ENCODE results near the gene CYP4F3. TPM values are rescaled to one million over a fixed set of nuclear protein-coding genes. Genes with fewer than 3 reads are reported as not detected.

The CYP4F3 gene
- total RNA-seq, 2 experiments from 2014 or later = 0.15 TPM; not detected in 1

GRCh38 chr19:15616627-15617270 is 23.9 kb upstream of the CYP4F3 start:
- POLR2A ChIA-PET = no interaction called here
- CTCF ChIA-PET = no interaction called here
- no peaks in the 10 kb centered on the region for H3K36me3 Mint-ChIP-seq (ENCODE audit: low read depth)
- H3K4me3 Mint-ChIP-seq = no peak overlapping the region
- H3K9me3 Mint-ChIP-seq = no peaks in the 10 kb centered on the region
- H3K27me3 Mint-ChIP-seq = no peaks in the 10 kb centered on the region
- no peak for DNase-seq
- H3K4me1 Mint-ChIP-seq = no peaks in the 10 kb centered on the region
- no peak overlapping the region for H3K27ac Mint-ChIP-seq

- Mint-ChIP-seq H3K4me1 (no peaks in the 10 kb centered on the region), H3K4me3 (no peak overlapping the region), H3K27me3 (no peaks in the 10 kb centered on the region), H3K9me3 (no peaks in the 10 kb centered on the region), H3K27ac (no peak overlapping the region), H3K36me3 (ENCODE audit: low read depth) (no peaks in the 10 kb centered on the region)
- ChIA-PET CTCF (interaction anchor here (0.8 kb wide), 1 partner anchor 11 kb away, joined by 3 read pairs; no protein-coding TSS in a partner anchor), POLR2A (no interaction called here)
- no peak for DNase-seq
Measured at GRCh38 chr19:15618321-15618720, 22.4 kb upstream of the CYP4F3 start.

GRCh38 chr19:15621801-15622200 is 18.9 kb upstream of the CYP4F3 start:
- CTCF ChIA-PET = no interaction called here
- no peaks in the 10 kb centered on the region for H3K4me1 Mint-ChIP-seq

GRCh38 chr19:15622991-15623390 is 17.7 kb upstream of the CYP4F3 start:
- H3K27me3 Mint-ChIP-seq = peaks cover 3% of the 10 kb centered on the region
- no peaks in the 10 kb centered on the region for H3K36me3 Mint-ChIP-seq (ENCODE audit: low read depth)
- no peaks in the 10 kb centered on the region for H3K4me1 Mint-ChIP-seq
- no peak overlapping the region for H3K4me3 Mint-ChIP-seq
- H3K27ac Mint-ChIP-seq = no peak overlapping the region
- no peak for DNase-seq
- POLR2A ChIA-PET = no interaction called here
- CTCF ChIA-PET = no interaction called here
- no peaks in the 10 kb centered on the region for H3K9me3 Mint-ChIP-seq

More at GRCh38 chr19:15621801-15622200, 18.9 kb upstream of the CYP4F3 start:
- H3K4me3 Mint-ChIP-seq = no peak overlapping the region
- no peaks in the 10 kb centered on the region for H3K36me3 Mint-ChIP-seq (ENCODE audit: low read depth)
- H3K27ac Mint-ChIP-seq = no peak overlapping the region
- POLR2A ChIA-PET = no interaction called here
- no peaks in the 10 kb centered on the region for H3K9me3 Mint-ChIP-seq
- H3K27me3 Mint-ChIP-seq = peaks cover 3% of the 10 kb centered on the region
- DNase-seq = no peak

GRCh38 chr19:15623711-15624318 is 16.9 kb upstream of the CYP4F3 start:
- H3K4me3 Mint-ChIP-seq = no peak overlapping the region
- H3K27me3 Mint-ChIP-seq = peaks cover 3% of the 10 kb centered on the region
- no peaks in the 10 kb centered on the region for H3K36me3 Mint-ChIP-seq (ENCODE audit: low read depth)
- no peak for DNase-seq
- POLR2A ChIA-PET = no interaction called here
- CTCF ChIA-PET = no interaction called here
- H3K27ac Mint-ChIP-seq = no peak overlapping the region
- no peaks in the 10 kb centered on the region for H3K9me3 Mint-ChIP-seq
- no peaks in the 10 kb centered on the region for H3K4me1 Mint-ChIP-seq

- DNase-seq = no peak
- no peaks in the 10 kb centered on the region for H3K9me3 Mint-ChIP-seq
- H3K27ac Mint-ChIP-seq = no peak overlapping the region
- ChIA-PET POLR2A (no interaction called here), CTCF (no interaction called here)
- peaks cover 7% of the 10 kb centered on the region for H3K27me3 Mint-ChIP-seq
- H3K4me1 Mint-ChIP-seq = peaks cover 3% of the 10 kb centered on the region
- no peak overlapping the region for H3K4me3 Mint-ChIP-seq
- H3K36me3 Mint-ChIP-seq (ENCODE audit: low read depth) = no peaks in the 10 kb centered on the region
Measured at GRCh38 chr19:15628236-15629002, 12.3 kb upstream of the CYP4F3 start.

DNA sequence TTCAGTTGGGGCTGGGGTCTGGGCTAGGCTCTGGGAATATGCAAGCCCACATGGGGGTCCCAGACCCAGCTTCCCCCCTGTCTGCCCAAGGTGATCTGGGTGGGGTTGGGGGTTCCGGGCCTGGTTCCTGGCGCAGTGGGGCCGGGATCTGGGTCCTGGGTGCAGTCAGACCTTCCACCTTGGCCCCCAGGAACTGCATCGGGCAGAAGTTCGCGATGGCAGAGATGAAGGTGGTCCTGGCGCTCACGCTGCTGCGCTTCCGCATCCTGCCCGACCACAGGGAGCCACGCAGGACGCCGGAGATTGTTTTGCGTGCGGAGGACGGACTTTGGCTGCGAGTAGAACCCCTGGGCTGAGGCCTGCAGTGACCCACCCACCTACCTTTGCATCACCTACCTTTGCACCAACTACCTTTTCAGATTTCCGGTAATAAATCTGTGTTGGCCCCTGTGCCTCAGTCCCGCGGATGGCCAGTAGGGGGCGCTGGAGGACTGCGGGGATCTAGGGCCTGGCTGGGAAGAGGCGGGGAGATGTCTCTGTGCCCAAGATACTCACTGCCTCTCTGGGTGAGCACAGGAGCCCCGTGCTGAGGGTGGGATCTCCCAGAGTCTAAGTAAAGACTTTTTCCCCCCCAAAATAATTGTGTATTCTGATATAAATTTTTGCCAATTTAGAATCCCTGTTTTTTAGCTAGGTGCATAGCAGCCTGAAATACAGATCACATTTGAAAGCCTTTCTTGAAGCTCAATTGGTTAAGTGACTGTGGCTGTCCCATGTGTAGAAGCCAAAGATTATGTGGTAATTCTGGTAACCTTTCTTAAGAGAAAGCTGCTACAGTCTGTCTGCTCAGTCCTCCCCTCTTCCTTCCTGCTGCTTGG is 11.5 kb upstream of the CYP4F3 start:
- peak; percentile 88 for DNase-seq
- peaks cover 3% of the 10 kb centered on the region for H3K4me1 Mint-ChIP-seq

DNA sequence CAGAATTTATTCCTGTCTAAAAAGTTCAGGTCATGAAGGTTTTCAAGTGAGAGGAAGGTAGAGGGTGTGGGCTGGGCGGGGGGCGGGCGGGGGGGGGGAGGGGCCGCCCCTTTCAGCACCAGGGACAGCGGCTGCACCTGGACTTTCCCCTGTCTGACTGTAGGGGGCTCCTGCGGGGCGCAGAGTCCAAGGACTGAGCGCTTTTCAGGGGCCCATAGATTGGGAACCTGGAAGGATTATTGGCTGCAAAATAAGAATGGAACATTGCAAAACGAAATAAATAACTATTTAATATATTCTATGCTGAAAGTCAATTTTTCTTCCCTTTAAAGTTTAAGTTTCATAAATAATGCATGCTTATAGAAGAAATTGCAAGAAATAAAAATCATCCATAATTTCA is 8.9 kb upstream of the CYP4F3 start:
- DNase-seq = peak; percentile 41
- ChIA-PET CTCF (interaction anchor here (0.7 to 1.3 kb wide), 3 partner anchors 379 to 550 kb away, joined by 3 to 5 read pairs (median 4); no protein-coding TSS in a partner anchor), POLR2A (no interaction called here)
- H3K4me3 Mint-ChIP-seq = no peak overlapping the region
- no peaks in the 10 kb centered on the region for H3K36me3 Mint-ChIP-seq (ENCODE audit: low read depth)
- peaks cover 3% of the 10 kb centered on the region for H3K4me1 Mint-ChIP-seq
- H3K27me3 Mint-ChIP-seq = peaks cover 12% of the 10 kb centered on the region
- H3K27ac Mint-ChIP-seq = no peak overlapping the region
- no peaks in the 10 kb centered on the region for H3K9me3 Mint-ChIP-seq

More for the DNA sequence above, 11.5 kb upstream of the CYP4F3 start:
- no peaks in the 10 kb centered on the region for H3K9me3 Mint-ChIP-seq
- CTCF ChIA-PET = interaction anchor here (0.7 to 1.2 kb wide), 11 partner anchors 11 to 765 kb away, joined by 3 to 6 read pairs (median 3); partner anchors contain the start of gene FAM32A
- POLR2A ChIA-PET = no interaction called here
- H3K27me3 Mint-ChIP-seq = peaks cover 7% of the 10 kb centered on the region
- no peaks in the 10 kb centered on the region for H3K36me3 Mint-ChIP-seq (ENCODE audit: low read depth)
- H3K4me3 Mint-ChIP-seq = no peak overlapping the region
- H3K27ac Mint-ChIP-seq = no peak overlapping the region

GRCh38 chr19:15633082-15633835 is 7.4 kb upstream of the CYP4F3 start:
- POLR2A ChIA-PET = no interaction called here
- CTCF ChIA-PET = interaction anchor here (1.3 kb wide), 1 partner anchor 549 kb away, joined by 5 read pairs; no protein-coding TSS in a partner anchor
- H3K36me3 Mint-ChIP-seq (ENCODE audit: low read depth) = no peaks in the 10 kb centered on the region

DNA sequence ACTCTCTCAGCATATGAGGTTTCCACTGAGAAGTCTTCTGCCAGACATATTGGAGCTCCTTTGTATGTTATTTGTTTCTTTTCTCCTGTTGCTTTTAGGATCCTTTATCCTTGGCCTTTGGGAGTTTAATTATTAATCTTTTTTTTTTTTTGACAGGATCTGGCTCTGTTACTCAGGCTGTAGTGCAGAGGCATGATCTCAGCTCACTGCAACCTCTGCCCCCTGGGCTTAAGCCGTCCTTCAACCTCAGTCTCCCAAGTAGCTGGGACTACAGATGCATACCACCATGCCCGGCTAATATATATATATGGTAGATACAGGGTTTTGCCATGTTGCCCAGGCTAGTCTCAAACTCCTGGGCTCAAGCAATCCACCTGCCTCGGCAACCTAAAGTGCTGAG is 6.6 kb upstream of the CYP4F3 start:
- POLR2A ChIA-PET = no interaction called here
- Mint-ChIP-seq H3K4me3 (no peak overlapping the region), H3K9me3 (no peaks in the 10 kb centered on the region), H3K27me3 (peaks cover 14% of the 10 kb centered on the region), H3K4me1 (peaks cover 3% of the 10 kb centered on the region), H3K27ac (no peak overlapping the region), H3K36me3 (ENCODE audit: low read depth) (no peaks in the 10 kb centered on the region)
- CTCF ChIA-PET = no interaction called here
- no peak for DNase-seq

More at GRCh38 chr19:15633082-15633835, 7.4 kb upstream of the CYP4F3 start:
- Mint-ChIP-seq H3K4me1 (peaks cover 3% of the 10 kb centered on the region), H3K4me3 (no peak overlapping the region), H3K9me3 (no peaks in the 10 kb centered on the region), H3K27ac (no peak overlapping the region), H3K27me3 (peaks cover 14% of the 10 kb centered on the region)
- DNase-seq = no peak

DNA sequence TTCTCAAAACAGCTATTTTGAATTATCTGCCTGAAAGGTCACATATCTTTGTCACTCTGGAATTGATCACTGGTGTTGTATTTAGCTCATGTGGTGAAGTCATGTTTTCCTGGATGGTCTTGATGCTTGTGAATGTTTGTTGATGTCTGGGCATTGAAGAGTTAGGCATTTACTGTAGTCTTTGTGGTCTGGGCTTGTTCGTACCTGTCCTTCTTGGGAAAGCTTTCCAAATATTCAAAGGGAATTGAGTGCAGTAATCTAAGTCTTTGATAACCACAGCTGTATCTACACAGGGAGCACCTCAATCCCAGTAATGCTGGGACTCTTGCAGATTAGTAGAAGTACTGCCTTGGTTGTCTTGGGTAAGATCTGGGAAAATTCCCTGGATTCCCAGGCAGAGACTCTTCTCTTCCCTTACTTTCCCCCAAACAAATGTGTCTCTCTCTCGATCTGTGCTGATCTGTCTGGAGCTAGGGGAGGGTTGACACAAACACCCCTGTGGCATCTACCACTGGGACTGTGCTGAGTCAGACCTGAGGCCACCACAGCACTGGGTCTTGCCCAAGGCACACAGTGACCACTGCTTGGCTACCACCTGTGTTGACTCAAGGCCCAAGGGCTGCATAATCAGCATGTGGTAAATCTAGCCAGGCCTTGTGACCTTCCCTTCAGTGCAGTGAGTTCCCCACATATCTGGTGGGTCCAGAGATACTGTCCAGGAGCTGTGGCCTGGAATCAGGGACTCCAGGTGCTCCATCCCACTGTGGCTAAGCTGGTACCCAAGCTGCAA is 5.5 kb upstream of the CYP4F3 start:
- Mint-ChIP-seq H3K4me1 (peaks cover 3% of the 10 kb centered on the region), H3K4me3 (no peak overlapping the region)

GRCh38 chr19:15636026-15636425 is 4.7 kb upstream of the CYP4F3 start:
- POLR2A ChIA-PET = no interaction called here
- H3K27ac Mint-ChIP-seq = no peak overlapping the region
- H3K4me1 Mint-ChIP-seq = peaks cover 3% of the 10 kb centered on the region

More for the DNA sequence above, 5.5 kb upstream of the CYP4F3 start:
- Mint-ChIP-seq H3K9me3 (no peaks in the 10 kb centered on the region), H3K27me3 (peaks cover 12% of the 10 kb centered on the region), H3K36me3 (ENCODE audit: low read depth) (no peaks in the 10 kb centered on the region), H3K27ac (no peak overlapping the region)
- ChIA-PET CTCF (no interaction called here), POLR2A (no interaction called here)
- DNase-seq = no peak

More at GRCh38 chr19:15636026-15636425, 4.7 kb upstream of the CYP4F3 start:
- CTCF ChIA-PET = no interaction called here
- no peaks in the 10 kb centered on the region for H3K36me3 Mint-ChIP-seq (ENCODE audit: low read depth)
- DNase-seq = no peak
- no peak overlapping the region for H3K4me3 Mint-ChIP-seq
- no peaks in the 10 kb centered on the region for H3K9me3 Mint-ChIP-seq
- H3K27me3 Mint-ChIP-seq = peaks cover 10% of the 10 kb centered on the region

Measured in activated CD4-positive, alpha-beta memory T cell treated with anti-CD3 and anti-CD28 coated beads, Interleukin-2, amount 10 ng/mL, durations not matched to agents 7 days and 5 days (primary cell).